ENCODE results near the gene HIVEP2.

The HIVEP2 gene

DNA sequence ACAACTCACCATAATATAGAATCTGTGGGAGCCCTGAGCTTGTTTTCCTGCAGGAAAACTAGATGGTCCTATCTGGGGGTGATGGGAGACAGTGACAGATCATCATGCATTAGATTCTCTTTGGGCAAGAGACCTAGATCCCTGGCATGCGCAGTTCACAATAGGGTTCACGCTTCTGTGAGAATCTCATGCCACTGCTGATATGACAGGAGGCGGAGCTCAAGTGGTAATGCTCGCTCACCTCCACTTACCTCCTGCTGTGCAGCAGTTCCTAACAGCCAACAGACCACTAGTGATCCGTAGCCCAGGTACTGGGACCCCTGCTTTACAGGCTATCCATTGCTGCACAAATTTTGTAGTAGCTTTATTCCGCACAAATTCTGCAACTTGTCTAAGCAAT, 84.5 kb downstream of the HIVEP2 start:
- DNase-seq: no peak

DNA sequence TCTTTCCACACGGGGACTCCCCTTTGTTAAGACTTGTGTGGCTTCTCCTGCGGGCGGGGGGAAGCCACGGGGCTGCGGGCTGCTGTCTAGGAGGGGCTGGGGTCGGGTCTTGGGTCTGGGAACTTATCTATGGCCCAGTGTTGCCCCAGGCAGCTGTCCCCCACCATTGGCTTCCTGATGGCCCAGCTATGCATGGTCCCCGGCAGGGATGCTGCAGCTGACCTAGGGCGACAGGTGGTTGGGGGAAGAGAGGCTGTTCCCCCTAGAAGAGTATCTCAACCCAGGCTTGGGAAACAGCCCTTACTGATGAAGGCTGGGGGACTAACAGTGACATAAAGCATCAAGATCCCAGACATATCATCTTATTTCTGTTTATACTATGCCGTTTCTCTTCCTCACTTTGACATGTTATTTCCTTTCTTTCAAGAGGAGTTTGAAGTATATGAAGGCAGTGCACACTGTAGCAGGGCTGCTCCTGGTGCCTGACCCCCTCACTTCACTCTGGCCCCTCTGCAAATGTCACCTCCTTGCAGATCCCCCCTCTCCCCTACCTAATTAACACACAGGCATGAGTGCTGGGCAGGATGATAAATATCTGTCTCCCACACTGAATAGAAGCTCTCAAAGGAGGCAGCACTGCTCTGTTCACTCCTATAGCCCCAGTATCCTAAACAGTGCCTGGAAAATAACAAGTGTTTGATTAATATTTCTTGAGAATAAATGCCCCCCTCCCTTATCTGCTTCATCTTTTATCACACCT, 87.0 kb downstream of the HIVEP2 start:
- DNase-seq: no peak

DNA sequence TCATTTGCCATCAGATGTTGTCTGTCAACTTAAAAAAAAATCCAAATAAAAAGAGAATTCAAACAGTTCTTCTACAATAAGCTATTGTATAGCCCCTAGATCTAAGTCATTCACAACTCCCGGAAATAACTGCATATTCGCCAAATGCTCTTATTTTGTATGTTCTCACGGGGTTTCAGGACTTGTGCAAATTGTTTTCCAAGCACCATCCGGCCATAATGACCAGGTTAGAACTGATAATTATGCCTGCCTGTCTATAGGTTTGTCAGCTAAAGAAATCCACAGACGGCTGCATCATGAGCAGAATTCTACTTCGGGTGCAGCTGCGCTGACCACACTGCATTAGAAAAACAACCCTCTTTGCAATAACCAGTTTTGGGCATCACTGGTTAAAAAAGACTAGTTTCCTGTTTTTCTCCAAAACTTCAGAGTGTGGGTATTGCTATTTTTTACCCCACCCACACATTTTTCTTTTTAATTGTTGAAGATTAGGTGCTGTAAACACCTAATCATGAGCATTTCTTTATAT, 87.7 kb downstream of the HIVEP2 start:
- no peak for DNase-seq

DNA sequence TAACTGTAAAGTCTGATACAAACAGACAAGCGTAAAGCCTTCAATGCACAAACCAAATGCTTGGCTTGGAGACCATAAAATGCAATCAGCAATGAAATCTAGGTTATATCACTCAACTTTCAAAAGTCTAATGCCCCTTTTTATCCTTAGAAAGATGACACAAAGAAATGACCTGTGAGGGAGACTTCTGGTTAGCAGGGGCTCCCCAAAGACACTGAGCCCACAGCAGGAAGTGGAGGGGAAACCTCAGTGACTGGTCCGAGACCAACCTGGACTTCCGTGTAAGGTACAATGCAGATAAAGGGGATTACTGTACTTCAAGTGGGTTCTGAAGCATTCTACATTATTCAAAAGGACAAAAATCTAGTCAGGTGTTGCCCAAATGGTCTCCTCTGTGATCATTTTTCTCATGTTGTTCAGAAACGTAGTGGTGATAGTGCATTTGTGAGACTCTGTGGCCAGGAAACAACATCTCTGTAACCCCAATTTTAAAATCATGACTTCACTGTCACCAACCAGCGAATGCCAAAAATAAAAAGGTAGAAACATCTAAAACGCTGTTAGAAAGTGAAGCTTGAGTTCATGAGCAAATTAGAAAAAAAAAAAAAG, 88.2 kb downstream of the HIVEP2 start:
- no peak for DNase-seq

DNA sequence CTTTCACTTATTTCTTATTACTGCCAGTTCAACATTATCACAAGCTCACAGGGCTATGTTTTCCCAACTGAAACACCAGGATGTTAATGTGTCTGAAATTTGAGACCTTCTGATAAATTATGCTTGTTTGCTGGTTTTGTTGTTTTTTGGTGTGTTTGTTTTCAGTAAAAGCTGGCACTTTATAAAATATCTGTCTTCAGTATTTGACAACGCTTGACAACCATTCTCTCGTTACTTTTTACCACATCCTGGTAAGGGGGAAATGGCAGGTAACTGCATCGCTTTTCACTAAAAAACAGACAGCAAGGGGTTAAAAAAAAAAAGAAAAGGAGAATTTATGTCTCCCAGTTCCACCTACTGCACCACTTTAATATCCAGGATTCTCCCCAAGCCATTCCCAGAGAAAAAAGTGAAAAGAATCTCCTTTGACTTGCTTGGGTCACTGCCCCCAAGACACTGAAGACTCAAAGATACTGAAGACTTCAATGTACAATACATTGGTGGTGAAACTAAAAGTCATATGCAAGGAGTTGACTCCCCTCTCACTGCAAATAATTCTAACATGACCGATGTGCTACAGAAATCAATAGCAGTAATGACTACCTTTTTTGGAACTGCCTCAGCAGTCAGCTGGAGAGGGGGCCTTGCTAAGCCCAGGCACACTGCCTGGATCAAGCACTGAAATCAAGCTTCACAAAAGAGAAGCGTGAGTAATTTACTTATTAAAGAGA, 88.9 kb downstream of the HIVEP2 start:
- no peak for DNase-seq

DNA sequence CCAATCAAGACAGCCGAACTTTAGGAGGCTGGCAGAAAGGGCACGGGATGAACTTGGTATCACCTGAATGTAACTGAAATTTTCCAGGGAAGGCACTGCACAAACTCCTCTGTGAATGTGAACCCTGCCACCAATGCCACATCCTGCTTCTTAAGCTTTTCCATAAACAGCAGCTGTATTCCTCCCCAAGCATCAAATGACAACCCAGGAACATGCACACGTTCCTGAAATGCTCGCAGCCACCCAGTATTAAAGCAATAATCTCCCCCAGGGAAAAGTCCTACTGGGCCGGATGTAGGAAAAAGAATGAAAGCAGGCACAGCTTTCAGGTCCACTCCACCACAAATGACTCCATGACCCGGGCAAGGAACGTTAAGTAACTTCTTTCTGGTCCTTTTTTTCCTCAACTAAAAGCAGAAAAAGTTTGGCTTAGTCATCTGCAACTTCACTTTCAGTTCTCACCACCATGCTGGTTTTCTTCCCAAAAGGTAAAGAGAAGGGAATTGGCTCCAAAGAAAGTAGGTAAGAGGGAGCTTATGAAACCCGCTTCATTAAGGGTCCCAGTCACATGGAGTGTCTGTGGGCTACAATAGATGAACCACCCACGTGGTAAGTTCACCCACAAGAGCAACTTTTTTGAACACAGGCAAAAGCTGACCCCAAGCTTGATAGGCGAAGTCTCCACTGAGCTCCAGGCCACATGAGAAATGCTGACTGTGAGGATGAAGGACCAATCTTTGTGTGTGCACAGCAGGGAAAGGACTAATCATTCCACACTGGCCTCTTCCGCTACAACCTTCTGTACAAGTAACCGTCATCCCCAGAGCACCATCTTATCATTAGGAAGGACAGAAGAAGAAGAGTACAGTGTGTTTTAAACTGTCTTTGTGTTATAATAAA, 90.1 kb downstream of the HIVEP2 start:
- DNase-seq: peak; percentile 42

DNA sequence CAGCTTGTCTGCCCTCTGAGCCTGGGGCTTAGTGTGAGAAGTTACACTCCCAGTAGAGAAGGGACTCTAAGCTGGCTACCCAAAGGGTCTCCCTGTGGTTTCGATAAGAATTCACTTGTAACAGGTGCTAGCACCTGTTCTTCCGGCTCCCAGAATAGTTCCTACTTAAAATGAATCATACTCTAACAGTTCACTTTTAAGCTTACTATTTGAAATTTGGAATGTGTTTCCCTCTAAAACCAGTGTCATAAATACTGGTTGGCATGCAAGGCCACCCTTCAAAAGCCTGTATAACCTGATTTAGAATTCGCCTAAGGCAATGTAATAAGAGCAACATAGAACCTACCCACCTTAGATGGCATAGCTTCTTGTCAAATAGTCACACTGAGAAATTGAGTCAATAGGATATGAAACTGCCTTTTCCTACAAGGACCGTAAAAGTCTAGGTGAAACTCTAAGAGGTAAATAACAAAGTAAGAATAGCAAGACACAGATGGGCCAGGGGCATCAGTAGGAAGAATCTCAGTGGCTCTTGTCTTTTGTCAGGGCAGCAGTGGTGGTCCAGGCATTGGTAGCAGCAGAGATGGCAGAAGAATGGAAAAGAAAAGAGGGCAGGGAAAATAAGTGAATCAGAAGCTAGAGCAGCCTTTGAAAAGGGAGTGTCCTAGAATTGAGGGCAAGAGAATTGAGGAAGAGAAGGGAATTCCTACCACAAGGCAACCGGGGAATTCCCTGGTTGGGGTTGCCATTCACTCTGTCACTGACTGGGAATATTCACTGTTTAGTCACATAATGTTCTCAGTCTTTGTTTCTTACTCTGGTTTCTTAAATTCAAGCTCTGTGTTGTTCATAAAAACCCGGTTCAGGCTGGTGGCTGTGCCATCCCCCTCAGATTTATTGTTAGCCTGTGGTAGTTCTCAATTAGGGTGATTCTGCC, 91.5 kb downstream of the HIVEP2 start:
- peak; percentile 49 for DNase-seq

DNA sequence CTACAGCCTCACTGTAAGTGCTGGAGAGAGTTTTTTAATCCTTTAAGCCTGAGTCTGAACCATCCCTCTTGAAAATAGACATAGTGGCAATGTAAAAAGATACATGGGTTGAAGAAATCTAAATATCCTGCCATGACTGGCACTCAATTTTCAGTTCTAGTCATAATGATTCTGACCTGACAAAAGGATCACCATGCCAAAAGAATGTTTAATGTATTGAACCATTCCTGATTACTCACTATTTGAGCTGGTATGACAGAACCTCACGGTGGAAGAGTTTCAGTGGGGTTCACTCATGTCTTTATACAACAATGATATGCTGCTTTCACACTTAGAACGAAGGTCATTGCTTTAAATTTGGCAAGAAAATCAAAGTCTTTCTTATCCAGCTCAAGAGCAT, 93.4 kb downstream of the HIVEP2 start:
- DNase-seq: no peak

DNA sequence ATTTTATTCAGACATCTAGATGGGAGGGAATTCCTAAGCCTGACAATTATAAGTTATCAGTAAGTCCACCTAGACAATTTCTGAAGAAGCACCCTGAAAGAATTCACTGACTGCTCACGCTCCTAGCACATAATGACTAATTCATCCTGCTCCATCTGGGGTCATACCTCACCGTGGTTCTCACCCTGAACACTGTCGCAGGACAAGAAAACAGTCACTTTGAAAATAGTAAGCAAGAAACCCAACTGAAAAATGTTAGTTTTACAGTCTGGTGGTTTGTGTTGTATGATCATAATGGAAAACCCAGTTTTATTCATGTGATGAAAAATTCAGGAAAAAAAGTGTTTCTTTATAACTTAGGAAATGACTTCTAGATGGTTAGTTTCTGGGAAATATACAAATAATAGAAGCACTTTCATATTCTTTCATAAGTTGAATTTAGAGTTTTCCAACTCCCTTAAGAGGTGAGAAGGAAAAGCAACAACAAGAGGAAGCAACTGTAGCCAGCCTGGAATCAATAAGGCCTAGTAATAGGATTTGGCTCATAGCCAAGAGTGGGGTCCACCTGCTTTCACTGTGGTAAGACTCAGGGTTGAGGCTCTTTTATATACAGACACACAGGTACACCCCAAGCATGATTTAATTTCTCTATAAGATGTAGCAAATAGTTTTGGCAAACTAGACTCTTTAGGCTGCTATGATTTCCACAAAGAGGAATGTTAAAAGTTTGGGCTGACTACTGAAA, 94.1 kb downstream of the HIVEP2 start:
- DNase-seq: peak; percentile 40

DNA sequence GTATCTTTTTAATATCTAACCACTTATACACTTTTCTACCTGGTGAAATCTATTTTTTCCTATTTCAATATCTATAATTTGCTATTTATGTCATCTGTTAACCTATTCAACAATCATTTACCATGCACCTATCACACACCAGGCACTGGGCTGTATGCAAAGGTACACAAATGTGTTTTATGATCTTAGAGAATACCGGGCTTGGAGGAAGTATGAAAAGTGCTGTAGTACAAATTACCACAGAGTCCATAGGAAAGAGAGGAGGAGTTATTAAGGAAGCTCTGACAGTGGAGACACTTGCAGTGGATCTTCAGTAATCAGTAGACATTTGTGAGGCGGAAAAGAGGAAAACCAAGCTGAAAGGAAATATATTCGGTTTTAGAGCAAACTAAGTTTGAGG, 96.0 kb downstream of the HIVEP2 start:
- DNase-seq: no peak

DNA sequence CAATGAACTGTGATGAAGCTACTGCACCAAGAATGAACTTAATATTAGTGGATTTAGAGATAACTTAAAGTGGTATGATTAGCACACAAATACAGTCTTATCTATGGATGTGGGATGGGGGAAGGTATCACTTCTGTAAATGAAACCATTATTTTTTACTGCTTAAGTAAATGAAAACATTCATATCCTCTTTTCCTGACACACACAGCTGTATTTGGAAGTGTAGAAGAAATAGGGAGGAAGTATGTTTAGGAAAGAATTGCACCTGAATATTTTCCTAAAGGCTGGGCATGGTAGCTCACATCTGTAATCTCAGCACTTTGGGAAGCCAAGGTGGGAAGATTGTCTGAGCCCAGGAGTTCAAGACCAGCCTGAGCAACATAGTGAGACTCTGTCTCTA, 96.8 kb downstream of the HIVEP2 start:
- no peak for DNase-seq

DNA sequence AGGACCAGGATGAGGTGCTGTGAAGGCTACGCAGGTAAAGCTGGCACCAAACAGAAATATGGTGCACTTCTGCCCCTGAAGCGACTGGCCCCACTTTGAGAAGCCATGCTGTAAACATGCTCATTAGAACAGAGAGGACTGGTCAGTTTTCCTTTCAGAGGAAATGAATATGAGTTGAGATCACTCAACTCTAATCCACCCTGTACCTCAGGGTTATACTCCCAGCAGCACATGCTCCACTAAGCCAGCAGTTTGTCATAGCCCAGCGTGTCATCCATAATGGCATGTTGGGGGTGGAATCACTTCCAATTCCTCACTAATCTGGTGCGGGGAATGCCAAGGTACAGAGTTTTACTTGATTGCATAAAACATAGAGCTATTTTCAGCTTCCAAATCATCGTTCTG, 98.1 kb downstream of the HIVEP2 start:
- DNase-seq: peak; percentile 92

DNA sequence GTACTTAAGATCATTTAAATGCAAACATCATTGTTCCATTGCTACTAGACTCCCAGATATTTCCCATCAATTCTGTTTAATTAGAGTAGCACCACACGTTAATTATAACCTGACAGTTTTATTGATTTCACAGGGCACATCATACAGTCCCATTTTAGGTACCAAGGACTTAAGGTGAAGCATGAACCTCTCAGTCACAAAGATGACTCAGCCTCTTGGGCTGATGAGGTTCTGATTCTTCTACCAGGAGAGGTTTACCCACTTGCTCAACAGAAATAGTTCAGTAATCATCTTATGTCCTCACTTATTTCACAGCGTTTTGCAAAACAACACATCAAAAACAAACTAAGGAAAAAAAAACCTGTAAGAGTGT, 98.5 kb downstream of the HIVEP2 start:
- DNase-seq: no peak

DNA sequence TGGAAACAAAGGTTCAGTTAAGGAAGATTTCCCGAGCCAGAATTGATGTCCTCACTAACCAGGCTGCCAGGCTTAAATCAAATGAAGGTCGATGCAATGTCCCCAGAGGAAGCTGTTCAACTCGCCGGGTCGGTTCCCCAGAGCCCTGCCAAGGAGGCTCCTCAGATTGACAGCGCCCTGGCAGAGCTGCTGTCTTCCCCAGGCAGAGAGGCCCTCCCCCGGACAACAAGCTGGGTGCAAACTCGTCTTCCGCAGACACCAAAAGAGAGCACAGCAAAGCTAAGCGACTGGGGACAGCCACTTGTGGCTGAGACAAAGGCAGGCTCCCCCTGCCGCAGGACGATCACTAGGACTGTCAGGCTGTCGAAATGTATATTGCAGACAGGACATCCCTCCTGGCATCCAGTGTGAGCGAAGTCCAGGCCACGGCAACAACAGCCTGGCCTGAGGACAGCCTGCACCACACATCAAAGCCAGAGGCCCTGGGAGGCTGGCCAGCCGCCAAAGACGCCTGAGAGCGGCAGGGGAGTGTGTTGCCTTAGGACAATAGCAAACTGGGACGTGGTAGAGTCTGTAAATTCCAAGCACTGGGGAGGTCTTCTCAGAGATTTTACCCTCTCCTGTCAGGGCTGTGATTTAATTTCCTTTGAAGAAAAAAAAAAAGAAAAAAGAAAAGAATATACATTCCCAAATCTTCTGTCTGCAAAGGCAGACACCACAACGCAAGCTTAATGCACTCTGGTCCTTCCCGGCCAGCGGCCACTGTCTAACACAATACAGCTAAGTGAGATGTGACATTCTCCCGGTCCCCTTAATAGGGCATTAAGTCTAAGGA, 99.1 kb downstream of the HIVEP2 start:
- peak; percentile 95 for DNase-seq

DNA sequence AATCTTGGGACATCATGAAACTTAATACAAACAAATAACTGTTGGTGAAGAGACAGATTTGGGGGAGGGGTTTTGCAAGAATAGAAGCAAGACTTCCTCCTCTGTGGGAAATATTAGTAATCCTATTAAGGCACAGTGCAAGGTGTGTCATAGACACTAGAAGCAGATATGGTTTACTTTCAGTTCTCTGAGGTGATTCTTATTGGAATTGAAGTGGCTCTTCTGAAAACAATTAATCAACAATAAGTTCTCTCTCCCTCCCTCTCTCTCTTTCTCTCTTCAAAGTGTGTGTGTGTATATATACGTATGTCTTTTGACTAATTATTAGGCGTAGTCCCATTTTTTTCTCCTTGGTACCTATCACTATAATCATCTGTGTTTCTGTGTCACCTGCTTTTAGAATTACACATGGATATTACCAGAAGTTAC, 99.8 kb downstream of the HIVEP2 start:
- no peak for DNase-seq

DNA sequence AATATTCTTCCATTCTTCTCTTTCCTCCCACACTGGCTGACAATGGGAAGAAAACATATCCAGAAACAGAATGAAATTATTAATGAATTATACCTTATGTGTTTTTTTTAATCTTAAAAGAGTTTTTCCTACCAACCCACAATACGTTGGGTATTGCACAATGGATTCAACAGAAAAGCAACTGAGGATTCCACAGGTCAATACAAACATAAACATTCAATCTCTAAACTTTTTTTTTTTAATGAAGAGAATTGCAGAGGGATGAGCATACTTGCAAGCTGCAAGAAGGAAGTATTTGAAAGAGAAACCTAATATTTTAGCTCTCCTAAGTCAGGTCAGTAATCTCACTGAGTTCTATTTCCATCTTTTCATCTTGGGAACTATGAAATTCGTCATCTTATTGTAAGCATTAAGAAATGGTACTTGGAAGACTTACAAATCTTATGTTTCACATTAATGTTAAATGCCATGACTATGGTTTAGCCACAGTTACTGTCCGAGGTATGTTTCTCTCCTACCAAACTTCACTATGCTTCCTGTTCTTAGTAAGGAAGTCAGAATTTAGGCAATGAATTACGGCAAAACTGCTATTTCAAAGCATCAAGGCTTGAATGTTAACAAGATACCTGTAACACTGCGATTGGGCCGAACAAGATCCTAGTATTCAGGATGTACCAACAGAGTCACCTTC, 100.8 kb downstream of the HIVEP2 start:
- peak; percentile 67 for DNase-seq

DNA sequence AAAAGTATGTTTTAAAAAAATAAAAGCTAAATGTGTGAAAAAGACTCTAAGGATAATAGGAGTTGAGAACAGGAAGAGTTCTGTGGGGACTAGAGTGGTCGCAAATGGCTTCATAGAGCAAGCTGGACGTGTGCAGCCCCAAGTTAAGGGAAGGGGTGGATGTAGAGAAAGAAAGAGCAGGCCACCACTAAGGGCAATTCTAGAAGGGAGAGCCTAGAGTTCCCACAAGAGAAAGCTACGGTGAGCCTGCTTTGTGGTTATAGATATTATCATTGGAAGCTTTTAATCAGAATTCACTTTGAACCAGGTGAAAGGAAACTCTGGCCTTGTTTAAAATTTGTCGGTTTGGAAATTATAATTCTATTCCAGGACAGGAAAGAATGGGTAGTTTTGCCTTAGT, 101.6 kb downstream of the HIVEP2 start:
- DNase-seq: no peak

DNA sequence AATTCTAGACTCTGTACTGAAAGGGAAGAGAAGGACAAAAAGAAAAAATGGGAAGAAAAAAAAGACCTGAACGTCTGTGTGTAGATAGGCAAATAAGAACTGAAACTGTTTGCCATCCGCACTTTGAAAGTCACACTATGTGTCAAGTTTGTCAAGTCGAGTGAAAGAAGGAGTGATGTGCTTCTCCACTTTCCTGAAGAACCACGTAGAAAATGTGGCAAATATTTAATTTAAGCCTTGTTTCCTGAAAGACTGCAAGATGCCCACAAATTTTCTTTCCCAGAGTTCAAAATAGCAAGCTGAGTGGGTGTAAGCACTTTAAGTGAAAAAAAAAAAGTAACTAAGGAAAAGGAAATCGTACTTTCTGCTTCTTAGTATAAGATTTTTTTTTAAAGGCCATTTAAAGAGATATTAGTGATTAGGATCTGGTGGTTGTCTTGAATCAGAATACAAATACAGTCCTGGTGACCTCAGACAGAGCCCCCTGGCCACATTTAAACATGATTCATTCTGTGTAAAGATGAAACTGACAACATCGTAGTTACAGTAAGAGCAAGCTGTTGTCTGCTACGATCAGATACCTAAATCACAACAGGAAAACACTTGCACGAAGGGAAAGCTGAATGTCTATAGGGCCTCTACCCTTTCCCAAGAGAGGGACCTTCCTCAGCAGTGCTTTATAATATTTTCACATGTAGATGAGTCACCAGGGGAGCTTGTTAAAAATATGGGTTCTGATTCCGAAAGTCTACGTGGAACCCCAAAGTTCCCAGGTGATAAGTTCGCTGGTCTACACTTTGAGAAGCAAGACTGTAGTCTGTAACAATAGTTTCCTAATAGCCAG, 102.3 kb downstream of the HIVEP2 start:
- peak; percentile 28 for DNase-seq

Measured in fibroblast of skin of scalp (primary cell).